IMR-90 (cell line): ENCODE measurements around the gene SHISAL2B. TPM values are rescaled to one million over a fixed set of nuclear protein-coding genes. Genes with fewer than 3 reads are reported as not detected.

Experiments
- ATAC-seq: fragments of 200-7000 bp; cut with Tn5 transposase; 2 replicates; pipeline ENCODE4 v1.9.1; 2020; ENCODE audit warnings: low read depth, mild to moderate bottlenecking, moderate library complexity
- BruUV-seq: library from RNA; stranded (reverse); fragments of 400-500 nt; replicated peaks from 2 replicates; lab custom pipeline; 2021; lab: Mats Ljungman, UMichigan
- CTCF ChIA-PET: fragments of 300-600 bp; formaldehyde crosslinking; extraction: SDS; loops from one replicate; lab custom pipeline; 2021; ENCODE audit warnings: antibody characterized with exemption; lab: Yijun Ruan, JAX
- POLR2A ChIA-PET: fragments of 300-600 bp; sonication (Branson Sonifier 250); formaldehyde crosslinking; loops from one replicate; lab custom pipeline; 2022; ENCODE audit warnings: antibody characterized with exemption; ENCODE audit not compliant: unreplicated experiment; lab: Charles Lee
- DNase-seq: peaks from one replicate; pipeline ENCODE4 v3.0.0; 2013
- H2AFZ ChIP-seq: replicated peaks from 2 replicates; pipeline ENCODE3; 2013; ENCODE audit warnings: low read length, mild to moderate bottlenecking; ENCODE audit not compliant: poor library complexity
- H2AK5ac ChIP-seq: 2 replicates; pipeline ENCODE4 v1.6.1; 2013; ENCODE audit warnings: low read depth, low read length, inconsistent platforms
- H2AK9ac ChIP-seq: replicated peaks from 2 replicates; pipeline ENCODE3; 2013; ENCODE audit warnings: mild to moderate bottlenecking, low read depth, low read length, moderate library complexity; ENCODE audit not compliant: poor library complexity
- H2BK120ac ChIP-seq: 2 replicates; pipeline ENCODE4 v1.6.1; 2013; ENCODE audit warnings: low read depth, low read length, inconsistent platforms
- H2BK15ac ChIP-seq: 3 replicates; pipeline ENCODE4 v1.6.1; 2013; ENCODE audit warnings: low read depth, low read length, inconsistent platforms
- H2BK20ac ChIP-seq: 2 replicates; pipeline ENCODE4 v1.6.1; 2013; ENCODE audit warnings: low read depth, mild to moderate bottlenecking, inconsistent platforms, low read length, moderate library complexity
- H2BK5ac ChIP-seq: 2 replicates; pipeline ENCODE4 v1.6.1; 2013; ENCODE audit warnings: mild to moderate bottlenecking, low read depth, low read length, inconsistent platforms; ENCODE audit not compliant: poor library complexity, severe bottlenecking
- H3K14ac ChIP-seq: replicated peaks from 2 replicates; pipeline ENCODE4 v1.6.1; 2013; ENCODE audit warnings: low read depth, low read length, inconsistent platforms
- H3K18ac ChIP-seq: 2 replicates; pipeline ENCODE4 v1.6.1; 2013; ENCODE audit warnings: low read depth, low read length, control low read depth
- H3K23ac ChIP-seq: 2 replicates; pipeline ENCODE4 v1.6.1; 2013; ENCODE audit warnings: low read depth, low read length, inconsistent platforms
- H3K27ac ChIP-seq: 2 replicates; pipeline ENCODE4 v1.5.1; 2013; ENCODE audit warnings: mild to moderate bottlenecking, control low read depth, low read length; ENCODE audit not compliant: insufficient read depth
- H3K27me3 ChIP-seq: 2 replicates; pipeline ENCODE4 v1.6.1; 2013; ENCODE audit warnings: low read length; ENCODE audit not compliant: control insufficient read depth, insufficient read depth
- H3K36me3 ChIP-seq: 2 replicates; pipeline ENCODE4 v1.6.1; 2013; ENCODE audit warnings: low read length, mixed read lengths; ENCODE audit not compliant: control insufficient read depth, insufficient read depth
- H3K4ac ChIP-seq: 2 replicates; pipeline ENCODE4 v1.6.1; 2013; ENCODE audit warnings: low read depth, low read length, inconsistent platforms
- H3K4me1 ChIP-seq: 2 replicates; pipeline ENCODE4 v1.6.1; 2013; ENCODE audit warnings: low read length, mixed read lengths; ENCODE audit not compliant: control insufficient read depth, insufficient read depth
- H3K4me2 ChIP-seq: 2 replicates; pipeline ENCODE4 v1.6.1; 2013; ENCODE audit warnings: low read depth, mild to moderate bottlenecking, control low read depth, low read length, moderate library complexity
- H3K4me3 ChIP-seq: 2 replicates; pipeline ENCODE4 v1.5.1; 2013; ENCODE audit warnings: low read depth, mild to moderate bottlenecking, control low read depth, low read length, moderate library complexity; ENCODE audit not compliant: insufficient read depth
- H3K56ac ChIP-seq: 2 replicates; pipeline ENCODE4 v1.6.1; 2013; ENCODE audit warnings: low read length, inconsistent platforms; ENCODE audit not compliant: insufficient read depth; ENCODE audit errors: extremely low read depth
- H3K79me1 ChIP-seq, 2 experiments: 2 replicates each; pipeline ENCODE4 v1.6.1; 2013; ENCODE audit warnings: low read length in 2 of 2, inconsistent platforms in 1 of 2, low read depth in 1 of 2
- H3K9ac ChIP-seq: 2 replicates; pipeline ENCODE4 v1.6.1; 2013; ENCODE audit warnings: low read depth, low read length, control low read depth
- H3K9me1 ChIP-seq: 2 replicates; pipeline ENCODE4 v1.6.1; 2013; ENCODE audit warnings: low read length, inconsistent platforms; ENCODE audit not compliant: insufficient read depth
- H3K9me3 ChIP-seq: 2 replicates; pipeline ENCODE4 v1.6.1; 2013; ENCODE audit warnings: low read length; ENCODE audit not compliant: control insufficient read depth, insufficient read depth
- H4K20me1 ChIP-seq: 2 replicates; pipeline ENCODE4 v1.6.1; 2013; ENCODE audit warnings: low read length, inconsistent platforms; ENCODE audit not compliant: insufficient read depth
- H4K5ac ChIP-seq: 2 replicates; pipeline ENCODE4 v1.6.1; 2013; ENCODE audit warnings: mild to moderate bottlenecking, low read depth, low read length, control low read depth
- H4K8ac ChIP-seq, 2 experiments: 2 replicates each; pipeline ENCODE4 v1.6.1; 2013; ENCODE audit warnings: low read depth in 2 of 2, low read length in 2 of 2, control low read depth in 1 of 2, inconsistent platforms in 1 of 2
- H4K91ac ChIP-seq: 2 replicates; pipeline ENCODE4 v1.6.1; 2013; ENCODE audit warnings: low read depth, low read length, inconsistent platforms; ENCODE audit not compliant: insufficient read depth
- CEBPB ChIP-seq: IDR thresholded peaks from 2 replicates; pipeline ENCODE4 v1.6.1; 2012; ENCODE audit warnings: low read depth, low read length, improper control_type of control experiment
- CHD1 ChIP-seq: IDR thresholded peaks from 2 replicates; pipeline ENCODE4 v1.6.1; 2012; ENCODE audit warnings: low read depth, low read length, improper control_type of control experiment
- FOS ChIP-seq: fragments of 150-350 bp; IDR thresholded peaks from 2 replicates; pipeline ENCODE4 v1.6.1; 2016; ENCODE audit warnings: low read depth, low read length
- MAZ ChIP-seq: IDR thresholded peaks from 2 replicates; pipeline ENCODE4 v1.6.1; 2012; ENCODE audit warnings: low read depth, mild to moderate bottlenecking, low read length, improper control_type of control experiment, moderate library complexity, borderline replicate concordance
- MXI1 ChIP-seq: IDR thresholded peaks from 2 replicates; pipeline ENCODE4 v1.6.1; 2012; ENCODE audit warnings: low read depth, mild to moderate bottlenecking, low read length, moderate library complexity, borderline replicate concordance
- NFE2L2 ChIP-seq: fragments of 150-350 bp; IDR thresholded peaks from 2 replicates; pipeline ENCODE4 v1.6.1; 2016; ENCODE audit warnings: low read depth, mild to moderate bottlenecking, low read length
- POLR2A ChIP-seq: IDR thresholded peaks from 2 replicates; pipeline ENCODE4 v1.6.1; 2012; ENCODE audit warnings: mild to moderate bottlenecking, low read depth, low read length
- SMC3 ChIP-seq: fragments of 150-350 bp; IDR thresholded peaks from 2 replicates; pipeline ENCODE4 v1.6.1; 2016; ENCODE audit warnings: low read depth, mild to moderate bottlenecking, antibody characterized with exemption, low read length, moderate library complexity
- WGBS, 2 experiments: methylation state at CpG; one replicate each; pipeline versions ENCODE4 v1.1.5 to v1.1.7; 2013; ENCODE audit warnings: missing lambda C conversion rate in 2 of 2; ENCODE audit not compliant: insufficient read length in 1 of 2; ENCODE audit errors: extremely low coverage in 2 of 2; 5-methylcytosine and 5-hydroxymethylcytosine counted together
- dilution Hi-C: fragments of 300-500 bp; cut with HindIII; formaldehyde crosslinking; loops from one replicate; pipeline ENCODE4 v1.14.3; 2018; ENCODE audit warnings: low sequenced_read_pairs; ENCODE audit not compliant: unreplicated experiment
- in situ Hi-C: fragments of 300-500 bp; cut with MboI; formaldehyde crosslinking; loops from 3 replicates; pipeline ENCODE4 v1.14.3; 2019; ENCODE audit warnings: low sequenced_read_pairs, inconsistent platforms, mixed read lengths
- intact Hi-C: fragments of 100-400 bp; cut with micrococcal nuclease; formaldehyde crosslinking; loops from 2 replicates; pipeline ENCODE4 v1.10.0; 2022
- polyA plus RNA-seq, 3 experiments: library from polyadenylated mRNA; depleted of rRNA; stranded (reverse); fragments of >200 nt; gene quantifications; 2 replicates each; pipeline ENCODE4 v1.2.3, GENCODE V29; 2012; ENCODE audit warnings: low replicate concordance in 1 of 3
- total RNA-seq: library from RNA; depleted of rRNA; stranded (reverse); fragments of >200 nt; gene quantifications from 2 replicates; pipeline ENCODE4 v1.2.3, GENCODE V29; 2012
- TF ChIP-seq, protein P1 (sequence below): conservative IDR thresholded peaks from 2 replicates; pipeline ENCODE4 v1.5.1; 2012; ENCODE audit warnings: mild to moderate bottlenecking, low read depth, low read length, improper control_type of control experiment
- TF ChIP-seq, protein P2 (sequence below): fragments of 150-350 bp; IDR thresholded peaks from 2 replicates; pipeline ENCODE4 v1.6.1; 2016; ENCODE audit warnings: low read depth, mild to moderate bottlenecking, low read length, moderate library complexity, borderline replicate concordance
- TF ChIP-seq, protein P3 (sequence below): fragments of 150-350 bp; IDR thresholded peaks from 2 replicates; pipeline ENCODE4 v1.6.1; 2017; ENCODE audit warnings: mild to moderate bottlenecking, antibody characterized with exemption, low read length, low read depth

The SHISAL2B gene
- total and polyA plus RNA-seq, 2 of the 4 experiments (the other 2 are of a cell fraction), result not detected

DNA sequence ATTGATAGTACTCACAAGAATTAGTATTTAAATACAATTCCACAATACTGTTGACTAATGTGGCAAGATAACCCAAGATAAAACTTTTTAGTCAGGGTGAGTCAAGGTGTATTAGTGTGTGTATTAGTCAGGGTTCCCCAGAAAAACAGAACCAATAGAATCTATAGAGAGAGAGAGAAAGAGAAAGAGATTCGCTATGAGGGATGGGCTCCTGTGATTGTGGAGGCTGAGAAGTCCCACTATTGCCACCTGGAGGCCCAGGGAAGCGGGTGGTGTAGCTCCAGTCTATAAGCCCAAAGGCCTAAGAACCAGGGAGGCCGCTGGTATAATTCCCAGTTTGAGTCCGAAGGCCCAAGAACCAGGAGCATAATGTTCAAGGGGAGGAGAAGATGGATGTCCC is 10.0 kb upstream of the SHISAL2B start:
- H3K9me3 ChIP-seq, result no peaks in the 10 kb centered on the region
- no peak overlapping the region for H3K4me2 ChIP-seq
- no peak overlapping the region for H4K91ac ChIP-seq
- H3K36me3 ChIP-seq, result no peaks in the 10 kb centered on the region
- CTCF ChIA-PET, result no interaction called here
- in situ Hi-C loops (no loop called here), dilution Hi-C loops (no loop called here), intact Hi-C loops (no loop called here)
- H4K8ac ChIP-seq, result no peak overlapping the region
- no peak for DNase-seq
- H3K27me3 ChIP-seq, result peaks cover 10% of the 10 kb centered on the region
- no peak overlapping the region for H3K56ac ChIP-seq
- H3K9me1 ChIP-seq, result no peaks in the 10 kb centered on the region
- H2AFZ ChIP-seq, result no peak overlapping the region
- no peak overlapping the region for H3K27ac ChIP-seq
- no peak overlapping the region for H2BK20ac ChIP-seq
- no peak overlapping the region for H2AK5ac ChIP-seq
- H3K9ac ChIP-seq, result no peak overlapping the region
- no CpG with 5 or more reads among the region's 4 CpGs for WGBS, 2 experiments
- no peaks in the 10 kb centered on the region for H3K4me1 ChIP-seq
- H4K5ac ChIP-seq, result no peak overlapping the region
- H3K4ac ChIP-seq, result no peak overlapping the region
- no peak overlapping the region for H2BK5ac ChIP-seq
- POLR2A ChIA-PET, result no interaction called here
- no TSS peak for BruUV-seq
- H2BK120ac ChIP-seq, result no peak overlapping the region
- H3K18ac ChIP-seq, result no peak overlapping the region
- H3K79me1 ChIP-seq, result no peaks in the 10 kb centered on the region
- no peak overlapping the region for H2BK15ac ChIP-seq
- no peaks in the 10 kb centered on the region for H4K20me1 ChIP-seq
- no peak for ATAC-seq
- no peak overlapping the region for H3K4me3 ChIP-seq
- no peak overlapping the region for H3K23ac ChIP-seq
- TF ChIP-seq SMC3 (0 out of 2 replicates have a peak, but pooled peaks have one; percentile 13), MAZ (no peak), NFE2L2 (no peak), MXI1 (no peak), POLR2A (no peak), CEBPB (no peak), CHD1 (no peak), FOS (no peak)
- TF ChIP-seq, protein P1, sequence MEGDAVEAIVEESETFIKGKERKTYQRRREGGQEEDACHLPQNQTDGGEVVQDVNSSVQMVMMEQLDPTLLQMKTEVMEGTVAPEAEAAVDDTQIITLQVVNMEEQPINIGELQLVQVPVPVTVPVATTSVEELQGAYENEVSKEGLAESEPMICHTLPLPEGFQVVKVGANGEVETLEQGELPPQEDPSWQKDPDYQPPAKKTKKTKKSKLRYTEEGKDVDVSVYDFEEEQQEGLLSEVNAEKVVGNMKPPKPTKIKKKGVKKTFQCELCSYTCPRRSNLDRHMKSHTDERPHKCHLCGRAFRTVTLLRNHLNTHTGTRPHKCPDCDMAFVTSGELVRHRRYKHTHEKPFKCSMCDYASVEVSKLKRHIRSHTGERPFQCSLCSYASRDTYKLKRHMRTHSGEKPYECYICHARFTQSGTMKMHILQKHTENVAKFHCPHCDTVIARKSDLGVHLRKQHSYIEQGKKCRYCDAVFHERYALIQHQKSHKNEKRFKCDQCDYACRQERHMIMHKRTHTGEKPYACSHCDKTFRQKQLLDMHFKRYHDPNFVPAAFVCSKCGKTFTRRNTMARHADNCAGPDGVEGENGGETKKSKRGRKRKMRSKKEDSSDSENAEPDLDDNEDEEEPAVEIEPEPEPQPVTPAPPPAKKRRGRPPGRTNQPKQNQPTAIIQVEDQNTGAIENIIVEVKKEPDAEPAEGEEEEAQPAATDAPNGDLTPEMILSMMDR, result 0 out of 2 replicates have a peak, but pooled peaks have one; percentile 4
- TF ChIP-seq, protein P2, sequence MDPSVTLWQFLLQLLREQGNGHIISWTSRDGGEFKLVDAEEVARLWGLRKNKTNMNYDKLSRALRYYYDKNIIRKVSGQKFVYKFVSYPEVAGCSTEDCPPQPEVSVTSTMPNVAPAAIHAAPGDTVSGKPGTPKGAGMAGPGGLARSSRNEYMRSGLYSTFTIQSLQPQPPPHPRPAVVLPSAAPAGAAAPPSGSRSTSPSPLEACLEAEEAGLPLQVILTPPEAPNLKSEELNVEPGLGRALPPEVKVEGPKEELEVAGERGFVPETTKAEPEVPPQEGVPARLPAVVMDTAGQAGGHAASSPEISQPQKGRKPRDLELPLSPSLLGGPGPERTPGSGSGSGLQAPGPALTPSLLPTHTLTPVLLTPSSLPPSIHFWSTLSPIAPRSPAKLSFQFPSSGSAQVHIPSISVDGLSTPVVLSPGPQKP, result no peak
- TF ChIP-seq, protein P3, sequence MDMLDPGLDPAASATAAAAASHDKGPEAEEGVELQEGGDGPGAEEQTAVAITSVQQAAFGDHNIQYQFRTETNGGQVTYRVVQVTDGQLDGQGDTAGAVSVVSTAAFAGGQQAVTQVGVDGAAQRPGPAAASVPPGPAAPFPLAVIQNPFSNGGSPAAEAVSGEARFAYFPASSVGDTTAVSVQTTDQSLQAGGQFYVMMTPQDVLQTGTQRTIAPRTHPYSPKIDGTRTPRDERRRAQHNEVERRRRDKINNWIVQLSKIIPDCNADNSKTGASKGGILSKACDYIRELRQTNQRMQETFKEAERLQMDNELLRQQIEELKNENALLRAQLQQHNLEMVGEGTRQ, result no peak
- no peak overlapping the region for H2AK9ac ChIP-seq
- no peak overlapping the region for H3K14ac ChIP-seq
